Measurements from ENCODE around the gene COL28A1.

The COL28A1 gene

GRCh38 chr7:7344583-7344982 is 191.1 kb downstream of the COL28A1 start:
- DNase-seq (ENCODE audit: low read depth in 4 of 4, low spot score in 1 of 4): no peak

GRCh38 chr7:7335909-7336308 is 199.8 kb downstream of the COL28A1 start:
- DNase-seq (ENCODE audit: low read depth in 4 of 4, low spot score in 1 of 4): no peak

GRCh38 chr7:7335215-7335614 is 200.5 kb downstream of the COL28A1 start:
- DNase-seq (ENCODE audit: low read depth in 4 of 4, low spot score in 1 of 4): no peak

- no peak for DNase-seq (ENCODE audit: low read depth in 4 of 4, low spot score in 1 of 4)
Observed at GRCh38 chr7:7333610-7334009, 202.1 kb downstream of the COL28A1 start.

- no peak for DNase-seq (ENCODE audit: low read depth in 4 of 4, low spot score in 1 of 4)
Observed at GRCh38 chr7:7331523-7331922, 204.2 kb downstream of the COL28A1 start.

- no peak for DNase-seq (ENCODE audit: low read depth in 4 of 4, low spot score in 1 of 4)
Observed at GRCh38 chr7:7330997-7331396, 204.7 kb downstream of the COL28A1 start.

- DNase-seq (ENCODE audit: low read depth in 4 of 4, low spot score in 1 of 4): no peak
Observed at GRCh38 chr7:7329326-7329725, 206.3 kb downstream of the COL28A1 start.

GRCh38 chr7:7327423-7327822 is 208.2 kb downstream of the COL28A1 start:
- DNase-seq (ENCODE audit: low read depth in 4 of 4, low spot score in 1 of 4): no peak

- DNase-seq (ENCODE audit: low read depth in 4 of 4, low spot score in 1 of 4): no peak
Observed at GRCh38 chr7:7324698-7325097, 211.0 kb downstream of the COL28A1 start.

- DNase-seq (ENCODE audit: low read depth in 4 of 4, low spot score in 1 of 4): no peak
Observed at GRCh38 chr7:7323921-7324320, 211.8 kb downstream of the COL28A1 start.

GRCh38 chr7:7323352-7323751 is 212.3 kb downstream of the COL28A1 start:
- DNase-seq (ENCODE audit: low read depth in 4 of 4, low spot score in 1 of 4): no peak

- no peak for DNase-seq (ENCODE audit: low read depth in 4 of 4, low spot score in 1 of 4)
Observed at GRCh38 chr7:7321681-7322080, 214.0 kb downstream of the COL28A1 start.

- DNase-seq (ENCODE audit: low read depth in 4 of 4, low spot score in 1 of 4): no peak
Observed at GRCh38 chr7:7318601-7319000, 217.1 kb downstream of the COL28A1 start.

- no peak for DNase-seq (ENCODE audit: low read depth in 4 of 4, low spot score in 1 of 4)
Observed at GRCh38 chr7:7317850-7318249, 217.8 kb downstream of the COL28A1 start.

- DNase-seq (ENCODE audit: low read depth in 4 of 4, low spot score in 1 of 4): no peak
Observed at GRCh38 chr7:7315851-7316250, 219.8 kb downstream of the COL28A1 start.

GRCh38 chr7:7312323-7312722 is 223.3 kb downstream of the COL28A1 start:
- no peak for DNase-seq (ENCODE audit: low read depth in 4 of 4, low spot score in 1 of 4)

GRCh38 chr7:7311001-7311400 is 224.7 kb downstream of the COL28A1 start:
- no peak for DNase-seq (ENCODE audit: low read depth in 4 of 4, low spot score in 1 of 4)

GRCh38 chr7:7309203-7309602 is 226.5 kb downstream of the COL28A1 start:
- DNase-seq (ENCODE audit: low read depth in 4 of 4, low spot score in 1 of 4): no peak

Measured in stimulated activated CD4-positive, alpha-beta T cell treated with anti-CD3 and anti-CD28 coated beads, Interleukin-1b, Interleukin-23, amount 100 ng/mL, for 24 hours (primary cell).